Mesendoderm (in vitro differentiated cells): ENCODE results near the gene GALNT18.
A peak's percentile ranks its signal among the peaks of the same experiment; 100 is the strongest.
"Not testable (repeated sequence)": the region's sequence is repeated elsewhere in the genome, so short reads cannot be mapped to it uniquely, and the experiment has no call there.

Experiments used
- DNase-seq: peaks from one replicate; pipeline ENCODE4 v3.0.0; 2013
- H2AK5ac ChIP-seq: 2 replicates; pipeline ENCODE4 v1.6.1; 2013; ENCODE audit warnings: low read length, inconsistent platforms
- H2BK120ac ChIP-seq: 2 replicates; pipeline ENCODE4 v1.6.1; 2013; ENCODE audit warnings: low read depth, mild to moderate bottlenecking, low read length, moderate library complexity, mixed read lengths
- H2BK15ac ChIP-seq: replicated peaks from 2 replicates; pipeline ENCODE4 v1.6.1; 2013; ENCODE audit warnings: low read depth, mild to moderate bottlenecking, moderate library complexity
- H2BK5ac ChIP-seq: 2 replicates; pipeline ENCODE4 v1.6.1; 2013; ENCODE audit warnings: low read length, inconsistent platforms
- H3K18ac ChIP-seq: 2 replicates; pipeline ENCODE4 v1.6.1; 2013; ENCODE audit warnings: mild to moderate bottlenecking, low read length, mixed read lengths
- H3K23ac ChIP-seq: one replicate; pipeline ENCODE4 v1.6.1; 2013; ENCODE audit warnings: low read length
- H3K27ac ChIP-seq: 2 replicates; pipeline ENCODE4 v1.5.1; 2013; ENCODE audit warnings: low read depth, mild to moderate bottlenecking, inconsistent platforms, low read length, moderate library complexity
- H3K27me3 ChIP-seq: 2 replicates; pipeline ENCODE4 v1.6.1; 2013; ENCODE audit warnings: low read length, control low read depth, mild to moderate bottlenecking, inconsistent platforms; ENCODE audit not compliant: insufficient read depth, poor library complexity
- H3K36me3 ChIP-seq: 2 replicates; pipeline ENCODE4 v1.6.1; 2013; ENCODE audit warnings: low read length, inconsistent platforms; ENCODE audit not compliant: control insufficient read depth, insufficient read depth
- H3K4ac ChIP-seq: one replicate; pipeline ENCODE4 v1.6.1; 2013; ENCODE audit warnings: low read depth, mild to moderate bottlenecking, low read length, moderate library complexity
- H3K4me1 ChIP-seq: 2 replicates; pipeline ENCODE4 v1.6.1; 2013; ENCODE audit warnings: low read depth, low read length, inconsistent platforms; ENCODE audit not compliant: control insufficient read depth
- H3K4me2 ChIP-seq: 2 replicates; pipeline ENCODE4 v1.6.1; 2013; ENCODE audit warnings: low read length
- H3K4me3 ChIP-seq: 2 replicates; pipeline ENCODE4 v1.5.1; 2013; ENCODE audit warnings: mild to moderate bottlenecking, low read length
- H3K56ac ChIP-seq: one replicate; pipeline ENCODE4 v1.6.1; 2013; ENCODE audit warnings: low read length
- H3K79me1 ChIP-seq: 2 replicates; pipeline ENCODE4 v1.6.1; 2013; ENCODE audit warnings: low read length, inconsistent platforms
- H3K79me2 ChIP-seq: 2 replicates; pipeline ENCODE4 v1.6.1; 2013; ENCODE audit warnings: mild to moderate bottlenecking, low read length; ENCODE audit not compliant: control insufficient read depth, insufficient read depth
- H3K9ac ChIP-seq: 2 replicates; pipeline ENCODE4 v1.6.1; 2013; ENCODE audit warnings: low read length, inconsistent platforms
- H4K5ac ChIP-seq: one replicate; pipeline ENCODE4 v1.6.1; 2013; ENCODE audit warnings: low read length
- H4K8ac ChIP-seq: one replicate; pipeline ENCODE4 v1.6.1; 2013; ENCODE audit warnings: low read depth, mild to moderate bottlenecking, control low read depth, low read length, moderate library complexity
- WGBS: extraction: QIAGEN DNeasy Blood & Tissue Kit; methylation state at CpG from one replicate; pipeline ENCODE4 v1.1.7; 2013; ENCODE audit warnings: low lambda C conversion rate, missing lambda C conversion rate; ENCODE audit not compliant: insufficient coverage; ENCODE audit errors: extremely low coverage; 5-methylcytosine and 5-hydroxymethylcytosine counted together

GALNT18 gene

GRCh38 chr11:11351851-11352250 lies 270.0 kb downstream of the GALNT18 start:
- not testable (repeated sequence) for H4K8ac ChIP-seq, H3K23ac ChIP-seq, H2AK5ac ChIP-seq, H3K79me2 ChIP-seq, H3K36me3 ChIP-seq, H3K27ac ChIP-seq, H4K5ac ChIP-seq, H2BK120ac ChIP-seq, H2BK15ac ChIP-seq, H3K56ac ChIP-seq, H3K4me2 ChIP-seq, DNase-seq, H3K4me3 ChIP-seq, H3K4me1 ChIP-seq, H3K79me1 ChIP-seq, H3K9ac ChIP-seq, H3K27me3 ChIP-seq, H3K18ac ChIP-seq, H2BK5ac ChIP-seq, H3K4ac ChIP-seq
- WGBS = no CpG with 5 or more reads among the region's 10 CpGs

GRCh38 chr11:11351042-11351586 lies 270.7 kb downstream of the GALNT18 start:
- Histone ChIP-seq H3K27me3 (no peaks in the 10 kb centered on the region), H3K27ac (no peak overlapping the region), H3K36me3 (no peaks in the 10 kb centered on the region), H3K4me3 (no peak overlapping the region), H3K4me2 (no peak overlapping the region), H2BK15ac (no peak overlapping the region), H4K5ac (no peak overlapping the region), H3K79me1 (no peaks in the 10 kb centered on the region), H2BK120ac (no peak overlapping the region), H2BK5ac (no peak overlapping the region), H3K4ac (no peak overlapping the region), H3K79me2 (no peaks in the 10 kb centered on the region), H3K23ac (no peak overlapping the region), H3K9ac (no peak overlapping the region), H3K18ac (no peak overlapping the region), H3K4me1 (no peaks in the 10 kb centered on the region), H3K56ac (no peak overlapping the region), H2AK5ac (no peak overlapping the region), H4K8ac (no peak overlapping the region)
- no peak for DNase-seq
- no CpG with 5 or more reads among the region's 4 CpGs for WGBS

DNA sequence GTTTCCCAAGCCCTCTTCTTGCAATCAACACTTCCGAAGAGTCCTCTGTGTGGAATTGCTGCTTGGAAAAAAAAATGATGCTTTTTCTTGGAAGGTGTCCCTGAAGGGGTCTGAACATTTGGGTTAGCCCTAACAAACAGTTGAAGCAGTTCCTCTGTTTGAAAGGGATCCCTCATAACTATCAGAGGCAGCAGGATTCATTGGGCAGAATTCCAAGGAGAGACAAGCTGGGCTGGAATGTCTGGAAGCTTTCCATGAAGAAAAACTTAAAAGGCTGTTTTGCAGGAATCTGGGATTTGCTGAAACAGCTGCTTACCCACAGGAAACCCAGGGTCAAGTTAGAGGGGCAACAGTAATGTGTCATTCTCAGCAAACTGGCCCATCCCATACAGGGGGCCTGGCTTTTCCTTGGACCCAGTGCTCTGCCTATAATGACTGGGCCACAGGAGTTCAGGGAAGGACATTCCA lies 271.9 kb downstream of the GALNT18 start:
- no peak overlapping the region for H3K27ac ChIP-seq
- no peak overlapping the region for H3K4me3 ChIP-seq
- no peak overlapping the region for H3K18ac ChIP-seq
- no peaks in the 10 kb centered on the region for H3K36me3 ChIP-seq
- no peak overlapping the region for H3K56ac ChIP-seq
- no peak overlapping the region for H3K4ac ChIP-seq
- no peak for DNase-seq
- no peaks in the 10 kb centered on the region for H3K4me1 ChIP-seq
- H2BK15ac ChIP-seq = no peak overlapping the region
- no peak overlapping the region for H2AK5ac ChIP-seq
- H2BK120ac ChIP-seq = no peak overlapping the region
- no peak overlapping the region for H4K8ac ChIP-seq
- no peaks in the 10 kb centered on the region for H3K79me2 ChIP-seq
- no peak overlapping the region for H3K23ac ChIP-seq
- no peak overlapping the region for H4K5ac ChIP-seq
- WGBS = no CpG with 5 or more reads among the region's 1 CpG
- no peak overlapping the region for H2BK5ac ChIP-seq
- no peaks in the 10 kb centered on the region for H3K79me1 ChIP-seq
- H3K27me3 ChIP-seq = no peaks in the 10 kb centered on the region
- H3K4me2 ChIP-seq = no peak overlapping the region
- H3K9ac ChIP-seq = no peak overlapping the region

- no peak overlapping the region for H3K18ac ChIP-seq
- DNase-seq = no peak
- no peak overlapping the region for H3K4me3 ChIP-seq
- H3K27ac ChIP-seq = no peak overlapping the region
- H2BK5ac ChIP-seq = no peak overlapping the region
- no peak overlapping the region for H3K23ac ChIP-seq
- H3K79me2 ChIP-seq = no peaks in the 10 kb centered on the region
- H3K56ac ChIP-seq = no peak overlapping the region
- H4K8ac ChIP-seq = no peak overlapping the region
- H3K4me2 ChIP-seq = no peak overlapping the region
- H3K4me1 ChIP-seq = no peaks in the 10 kb centered on the region
- no peak overlapping the region for H3K9ac ChIP-seq
- H2BK15ac ChIP-seq = no peak overlapping the region
- no peak overlapping the region for H3K4ac ChIP-seq
- H3K79me1 ChIP-seq = no peaks in the 10 kb centered on the region
- no CpG with 5 or more reads among the region's 12 CpGs for WGBS
- H2AK5ac ChIP-seq = no peak overlapping the region
- no peaks in the 10 kb centered on the region for H3K27me3 ChIP-seq
- H2BK120ac ChIP-seq = no peak overlapping the region
- H4K5ac ChIP-seq = no peak overlapping the region
- no peaks in the 10 kb centered on the region for H3K36me3 ChIP-seq
These were observed 272.5 kb downstream of the GALNT18 start for GRCh38 chr11:11349106-11349825.

GRCh38 chr11:11348303-11348702 lies 273.5 kb downstream of the GALNT18 start:
- no CpG with 5 or more reads among the region's 5 CpGs for WGBS
- no peak overlapping the region for H2BK5ac ChIP-seq
- no peaks in the 10 kb centered on the region for H3K79me1 ChIP-seq
- no peak overlapping the region for H3K4me3 ChIP-seq
- no peaks in the 10 kb centered on the region for H3K4me1 ChIP-seq
- no peaks in the 10 kb centered on the region for H3K27me3 ChIP-seq
- H3K79me2 ChIP-seq = no peaks in the 10 kb centered on the region
- no peak overlapping the region for H3K9ac ChIP-seq
- DNase-seq = peak; percentile 31
- no peak overlapping the region for H3K56ac ChIP-seq
- no peak overlapping the region for H4K5ac ChIP-seq
- no peak overlapping the region for H3K23ac ChIP-seq
- no peak overlapping the region for H3K18ac ChIP-seq
- no peak overlapping the region for H2BK120ac ChIP-seq
- H3K4me2 ChIP-seq = no peak overlapping the region
- no peak overlapping the region for H4K8ac ChIP-seq
- H3K4ac ChIP-seq = no peak overlapping the region
- no peak overlapping the region for H3K27ac ChIP-seq
- H3K36me3 ChIP-seq = no peaks in the 10 kb centered on the region
- H2BK15ac ChIP-seq = no peak overlapping the region
- no peak overlapping the region for H2AK5ac ChIP-seq

GRCh38 chr11:11347592-11347991 lies 274.2 kb downstream of the GALNT18 start:
- H3K4me2 ChIP-seq = no peak overlapping the region
- H3K56ac ChIP-seq = no peak overlapping the region
- DNase-seq = no peak
- no peaks in the 10 kb centered on the region for H3K27me3 ChIP-seq
- no peak overlapping the region for H2AK5ac ChIP-seq
- no peaks in the 10 kb centered on the region for H3K79me2 ChIP-seq
- H3K4me1 ChIP-seq = no peaks in the 10 kb centered on the region
- no peak overlapping the region for H3K23ac ChIP-seq
- no peak overlapping the region for H4K8ac ChIP-seq
- H3K79me1 ChIP-seq = no peaks in the 10 kb centered on the region
- no peak overlapping the region for H2BK120ac ChIP-seq
- H3K36me3 ChIP-seq = no peaks in the 10 kb centered on the region
- no peak overlapping the region for H3K18ac ChIP-seq
- H2BK15ac ChIP-seq = no peak overlapping the region
- no CpG with 5 or more reads among the region's 7 CpGs for WGBS
- no peak overlapping the region for H4K5ac ChIP-seq
- no peak overlapping the region for H3K4ac ChIP-seq
- H3K9ac ChIP-seq = no peak overlapping the region
- H3K27ac ChIP-seq = no peak overlapping the region
- H2BK5ac ChIP-seq = no peak overlapping the region
- no peak overlapping the region for H3K4me3 ChIP-seq
